PFSK-1 (cell line): ENCODE results near the gene CUX1.

Experiments
- FOXP2 ChIP-seq: optimal IDR thresholded peaks from 2 replicates; pipeline ENCODE3; 2011; ENCODE audit warnings: borderline replicate concordance, control low read depth, inconsistent platforms; ENCODE audit not compliant: insufficient read depth; ENCODE audit errors: extremely low read length, extremely low read depth
- POLR2AphosphoS5 ChIP-seq: IDR thresholded peaks from 2 replicates; pipeline ENCODE4 v1.6.1; 2012; ENCODE audit warnings: low read depth, mild to moderate bottlenecking, control low read depth, low read length, moderate library complexity
- REST ChIP-seq, 2 experiments: IDR thresholded peaks; 2 replicates each; pipeline versions ENCODE4 v1.6.1 to v1.8.0; 2011 to 2012; ENCODE audit warnings: low read depth in 2 of 2, low read length in 2 of 2, control low read depth in 1 of 2, inconsistent platforms in 1 of 2, mild to moderate bottlenecking in 1 of 2, moderate library complexity in 1 of 2; ENCODE audit not compliant: insufficient read depth in 1 of 2
- SIN3A ChIP-seq: IDR thresholded peaks from 2 replicates; pipeline ENCODE4 v1.6.1; 2012; ENCODE audit warnings: mild to moderate bottlenecking, low read length, moderate library complexity, borderline replicate concordance; ENCODE audit not compliant: insufficient read depth
- TAF1 ChIP-seq: IDR thresholded peaks from 2 replicates; pipeline ENCODE4 v1.6.1; 2012; ENCODE audit warnings: low read length, control low read depth, borderline replicate concordance; ENCODE audit not compliant: insufficient read depth

Gene CUX1

GRCh38 chr7:101988513-101988912 lies 171.1 kb downstream of the CUX1 start:
- no peak for TF ChIP-seq REST (IDR thresholded peaks at IDR 0.05; ENCODE audit: insufficient read depth in 1 of 2, low read depth in 2 of 2, low read length in 2 of 2)
- TF ChIP-seq SIN3A = no peak
- TF ChIP-seq FOXP2 = no peak
- no peak for TF ChIP-seq TAF1
- TF ChIP-seq POLR2AphosphoS5 = no peak

GRCh38 chr7:101989101-101989500 lies 171.7 kb downstream of the CUX1 start:
- no peak for TF ChIP-seq SIN3A
- no peak for TF ChIP-seq REST (IDR thresholded peaks at IDR 0.05; ENCODE audit: insufficient read depth in 1 of 2, low read depth in 2 of 2, low read length in 2 of 2)
- TF ChIP-seq TAF1 = no peak
- no peak for TF ChIP-seq POLR2AphosphoS5
- no peak for TF ChIP-seq FOXP2

GRCh38 chr7:101990811-101991418 lies 173.5 kb downstream of the CUX1 start:
- TF ChIP-seq TAF1 (no peak), POLR2AphosphoS5 (no peak), REST (IDR thresholded peaks at IDR 0.05; ENCODE audit: insufficient read depth in 1 of 2, low read depth in 2 of 2, low read length in 2 of 2) (no peak), SIN3A (no peak), FOXP2 (no peak)

- TF ChIP-seq REST (IDR thresholded peaks at IDR 0.05; ENCODE audit: insufficient read depth in 1 of 2, low read depth in 2 of 2, low read length in 2 of 2) = no peak
- TF ChIP-seq POLR2AphosphoS5 = no peak
- no peak for TF ChIP-seq SIN3A
- TF ChIP-seq TAF1 = no peak
- TF ChIP-seq FOXP2 = no peak
Measured at GRCh38 chr7:101991860-101992259, 174.4 kb downstream of the CUX1 start.

- no peak for TF ChIP-seq POLR2AphosphoS5
- TF ChIP-seq FOXP2 = no peak
- no peak for TF ChIP-seq SIN3A
- TF ChIP-seq TAF1 = no peak
- TF ChIP-seq REST (IDR thresholded peaks at IDR 0.05; ENCODE audit: insufficient read depth in 1 of 2, low read depth in 2 of 2, low read length in 2 of 2) = no peak
Measured at GRCh38 chr7:101993311-101993710, 175.9 kb downstream of the CUX1 start.
